Regular cardiac myocyte (primary cell): ENCODE results near the gene ZNF345. TPM values are rescaled to one million over a fixed set of nuclear protein-coding genes. Genes with fewer than 3 reads are reported as not detected.

Experiments
- total RNA-seq: library from RNA; depleted of rRNA; stranded (reverse); fragments of >200 nt; gene quantifications from 2 replicates; pipeline ENCODE4 v1.2.3, GENCODE V29; 2014

ZNF345 gene
- total RNA-seq = 1.2 and 1.7 TPM in 2 replicates

GRCh38 chr19:36850559-36851442 is at the start of gene ZNF345:
Gene ZNF345, plus strand, starts transcription at chr19:36850876. Its CDS starts 25,955 bp downstream, at chr19:36876831.

GRCh38 chr19:36837906-36838783 is 12.5 kb upstream of the ZNF345 start, which contains the start of gene ZNF790:
Gene ZNF790, minus strand, starts transcription at chr19:36838387. Its CDS starts 12,768 bp downstream, at chr19:36825619.

GRCh38 chr19:36915992-36916830 is 65.5 kb downstream of the ZNF345 start, which contains the start of the genes ZNF568 and ZNF829:
Gene ZNF568, plus strand, starts transcription at chr19:36916332. Its CDS starts 6,439 bp downstream, at chr19:36922771.
Gene ZNF829, minus strand, starts transcription at chr19:36916291. Its CDS starts 1,124 bp downstream, at chr19:36915167.

Other genes starting within 250 kb of the ZNF345 start
- gene ZNF382, start 245.6 kb upstream of the ZNF345 start, total RNA-seq = 3.8 and 10.7 TPM in 2 replicates
- gene ZNF461, start 184.0 kb upstream of the ZNF345 start, total RNA-seq = 11.3 and 12.5 TPM in 2 replicates
- gene ZNF567, start 163.3 kb upstream of the ZNF345 start, total RNA-seq = 5.6 and 5.9 TPM in 2 replicates
- 6.2 and 6.7 TPM in 2 replicates for gene ZNF850, start 78.1 kb upstream of the ZNF345 start, total RNA-seq
- 9.2 and 14.4 TPM in 2 replicates for gene ZNF790, start 12.5 kb upstream of the ZNF345 start, total RNA-seq
- 3.6 and 4.2 TPM in 2 replicates for gene ZNF829, start 65.4 kb downstream of the ZNF345 start, total RNA-seq
- 10.4 and 14.4 TPM in 2 replicates for gene ZNF568, start 65.5 kb downstream of the ZNF345 start, total RNA-seq
- 8.2 and 17.8 TPM in 2 replicates for gene ZNF420, start 227.6 kb downstream of the ZNF345 start, total RNA-seq